Fibroblast of villous mesenchyme (primary cell): Measurements from ENCODE around the gene ADAMTSL4. TPM values are rescaled to one million over a fixed set of nuclear protein-coding genes. Genes with fewer than 3 reads are reported as not detected.
A peak's percentile ranks its signal among the peaks of the same experiment; 100 is the strongest.

ENCODE experiments used
- DNase-seq: peaks from one replicate; pipeline ENCODE4 v3.0.0-alpha.2; 2010; ENCODE audit warnings: low read depth
- H3K4me3 ChIP-seq: 2 replicates; pipeline ENCODE4 v1.5.1; 2011; ENCODE audit warnings: low read depth, mild to moderate bottlenecking, low read length
- total RNA-seq: library from RNA; depleted of rRNA; stranded (reverse); fragments of >200 nt; gene quantifications from 2 replicates; pipeline ENCODE4 v1.2.3, GENCODE V29; 2012
- TF ChIP-seq, protein P1 (sequence below): IDR thresholded peaks from 2 replicates; pipeline ENCODE4 v1.5.1; 2012; ENCODE audit warnings: low read depth, mild to moderate bottlenecking, low read length; ENCODE audit not compliant: insufficient read depth

Gene ADAMTSL4
- total RNA-seq, 1 donor = 8.6 TPM

- TF ChIP-seq, protein P1, sequence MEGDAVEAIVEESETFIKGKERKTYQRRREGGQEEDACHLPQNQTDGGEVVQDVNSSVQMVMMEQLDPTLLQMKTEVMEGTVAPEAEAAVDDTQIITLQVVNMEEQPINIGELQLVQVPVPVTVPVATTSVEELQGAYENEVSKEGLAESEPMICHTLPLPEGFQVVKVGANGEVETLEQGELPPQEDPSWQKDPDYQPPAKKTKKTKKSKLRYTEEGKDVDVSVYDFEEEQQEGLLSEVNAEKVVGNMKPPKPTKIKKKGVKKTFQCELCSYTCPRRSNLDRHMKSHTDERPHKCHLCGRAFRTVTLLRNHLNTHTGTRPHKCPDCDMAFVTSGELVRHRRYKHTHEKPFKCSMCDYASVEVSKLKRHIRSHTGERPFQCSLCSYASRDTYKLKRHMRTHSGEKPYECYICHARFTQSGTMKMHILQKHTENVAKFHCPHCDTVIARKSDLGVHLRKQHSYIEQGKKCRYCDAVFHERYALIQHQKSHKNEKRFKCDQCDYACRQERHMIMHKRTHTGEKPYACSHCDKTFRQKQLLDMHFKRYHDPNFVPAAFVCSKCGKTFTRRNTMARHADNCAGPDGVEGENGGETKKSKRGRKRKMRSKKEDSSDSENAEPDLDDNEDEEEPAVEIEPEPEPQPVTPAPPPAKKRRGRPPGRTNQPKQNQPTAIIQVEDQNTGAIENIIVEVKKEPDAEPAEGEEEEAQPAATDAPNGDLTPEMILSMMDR = no peak
- peak; percentile 63 for DNase-seq
- no peak overlapping the region for H3K4me3 ChIP-seq
Observed at GRCh38 chr1:150512846-150513245, 36.4 kb upstream of the ADAMTSL4 start.

DNA sequence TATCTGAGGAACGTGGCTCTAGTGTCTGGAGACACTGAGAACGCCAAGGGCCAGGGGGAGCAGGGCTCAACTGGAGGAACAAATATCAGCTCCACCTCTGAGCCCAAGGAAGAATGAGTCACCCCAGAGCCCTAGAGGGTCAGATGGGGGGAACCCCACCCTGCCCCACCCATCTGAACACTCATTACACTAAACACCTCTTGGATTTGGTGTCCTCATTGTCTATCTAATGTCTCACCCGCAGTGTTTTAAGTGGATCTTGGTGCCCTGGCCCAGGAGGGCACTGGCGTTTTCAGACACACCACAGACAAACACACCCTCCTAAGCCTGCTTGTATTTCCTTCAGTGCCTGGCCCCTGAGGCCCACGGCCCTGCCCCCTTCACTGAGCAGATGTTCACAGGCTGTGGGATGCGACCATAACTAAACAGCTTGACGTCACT lies 35.8 kb upstream of the ADAMTSL4 start:
- no peak overlapping the region for H3K4me3 ChIP-seq
- TF ChIP-seq, protein P1 = no peak
- DNase-seq = peak; percentile 83

DNA sequence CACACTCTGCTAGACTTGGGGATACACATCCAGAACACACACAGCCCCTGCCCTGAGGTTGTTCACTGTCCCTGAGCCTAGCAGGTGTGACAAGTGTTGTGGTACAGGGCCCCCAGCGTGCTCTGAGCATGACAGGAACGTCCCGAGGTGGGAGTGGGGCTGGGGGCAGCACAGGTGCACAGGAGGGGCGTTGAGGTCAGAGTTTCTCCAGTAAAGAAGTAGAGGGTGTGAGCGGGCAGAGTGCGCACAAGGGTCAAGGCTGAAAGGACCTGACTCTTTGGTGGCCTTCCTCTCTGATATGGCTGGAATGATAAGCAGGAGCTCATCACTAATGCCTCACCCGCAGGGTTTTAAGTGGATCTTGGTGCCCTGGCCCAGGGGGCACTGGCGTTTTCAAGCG lies 34.9 kb upstream of the ADAMTSL4 start:
- TF ChIP-seq, protein P1 = no peak
- H3K4me3 ChIP-seq = no peak overlapping the region
- DNase-seq = no peak

DNA sequence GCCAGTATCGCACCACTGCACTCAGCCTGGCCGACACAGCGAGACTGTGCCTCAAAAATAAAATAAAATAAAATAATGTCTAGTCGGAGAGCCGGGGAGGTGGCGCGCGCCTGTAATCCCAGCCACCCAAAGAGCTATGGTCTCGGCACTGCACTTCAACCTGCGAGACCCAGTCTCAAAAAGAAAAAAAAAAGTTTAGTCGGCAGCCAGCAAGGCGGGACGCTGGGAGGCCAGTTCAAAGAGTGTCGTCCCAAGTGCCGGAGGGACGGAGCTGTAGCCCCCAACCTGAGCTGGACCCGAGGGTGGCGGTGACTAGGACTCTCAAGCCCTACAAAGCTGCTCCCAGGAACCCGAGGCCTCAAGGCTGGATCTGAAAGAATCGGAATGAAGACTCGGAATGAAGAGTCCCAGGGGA lies 34.3 kb upstream of the ADAMTSL4 start:
- DNase-seq = no peak
- H3K4me3 ChIP-seq = peak overlapping the region; percentile 60
- TF ChIP-seq, protein P1 = no peak

DNA sequence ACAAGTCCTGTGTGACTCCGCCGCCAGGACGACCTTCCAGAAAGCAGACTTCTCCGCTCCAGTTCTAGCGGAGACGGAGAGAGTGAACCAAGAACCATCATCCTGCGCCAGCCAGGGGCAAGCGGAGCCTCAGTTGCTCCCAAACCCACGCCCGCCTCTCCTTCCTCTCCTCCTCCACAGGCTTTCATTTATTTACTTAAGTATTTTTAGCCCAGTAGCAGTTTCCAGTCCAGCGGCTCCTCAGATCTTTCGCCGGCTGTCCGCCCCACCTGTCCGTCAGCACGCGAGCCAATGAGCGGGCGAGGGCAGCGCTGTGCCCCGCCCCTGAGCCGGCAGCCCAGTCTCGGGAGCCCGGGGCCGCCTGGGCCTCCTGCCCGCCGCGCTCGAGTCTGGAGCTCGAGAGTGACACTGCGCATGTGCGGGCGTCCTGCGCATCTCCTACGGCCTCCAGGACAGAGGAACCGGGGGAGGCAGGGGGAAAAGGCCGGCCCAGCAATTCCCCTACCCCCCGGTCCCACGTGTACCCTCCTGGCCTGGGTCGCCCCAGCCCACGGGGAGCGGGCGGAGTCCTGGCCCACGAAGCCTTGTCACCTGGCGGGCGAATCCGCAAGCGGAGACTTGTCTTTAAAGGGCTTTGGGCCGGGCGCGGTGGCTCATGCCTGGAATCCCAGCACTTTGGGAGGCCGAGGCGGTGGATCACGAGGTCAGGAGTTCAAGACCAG lies 33.7 kb upstream of the ADAMTSL4 start, which contains the start of gene FALEC:
Gene FALEC (plus strand): TSS at position 425 of the 722 bp plus-strand sequence.
- peak within 1 kb of the TSS; percentile 60 for H3K4me3 ChIP-seq
- TF ChIP-seq, protein P1 = no peak
- DNase-seq = peak; percentile 96

DNA sequence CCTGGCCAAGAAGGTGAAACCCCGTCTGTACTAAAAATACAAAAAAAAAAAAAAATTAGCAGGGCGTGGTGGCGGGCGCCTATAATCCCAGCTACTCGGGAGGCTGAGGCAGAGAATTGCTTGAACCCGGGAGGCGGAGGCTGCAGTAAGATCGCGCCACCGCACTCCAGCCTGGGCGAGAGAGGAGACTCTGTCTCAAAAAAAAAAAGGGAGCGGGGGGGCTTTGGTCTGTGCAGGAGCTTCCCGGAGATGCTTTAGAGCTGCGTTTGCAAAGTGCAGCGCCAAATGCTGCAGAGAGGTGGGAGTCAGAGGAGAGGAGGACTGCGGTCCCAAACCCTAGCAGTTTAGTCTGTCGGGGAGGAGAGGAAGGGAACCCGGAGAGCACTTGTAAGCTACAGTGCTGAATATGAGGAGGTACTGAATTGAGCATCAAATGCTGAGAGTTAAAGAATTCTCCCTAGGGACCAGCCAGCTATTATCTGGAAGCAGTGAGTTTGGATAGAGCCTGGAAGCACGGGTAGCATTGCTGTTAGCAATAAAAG lies 33.1 kb upstream of the ADAMTSL4 start:
- DNase-seq = no peak
- peak overlapping the region; percentile 60 for H3K4me3 ChIP-seq
- TF ChIP-seq, protein P1 = no peak
